ENCODE data around the gene VCL. TPM values are rescaled to one million over a fixed set of nuclear protein-coding genes. Genes with fewer than 3 reads are reported as not detected.

VCL gene
- total RNA-seq, 2 experiments from 2014 or later: 20.7 to 22.7 TPM

Other genes starting within 250 kb of the VCL start
- gene CHCHD1, start 216.1 kb upstream of the VCL start, total RNA-seq: 10 to 100 TPM; 12.7 to 37.1 TPM
- 10 to 100 TPM; 40.1 to 67.3 TPM for gene ZSWIM8, start 212.5 kb upstream of the VCL start, total RNA-seq
- 10 to 100 TPM; 54.7 to 65.0 TPM for gene NDST2, start 186.5 kb upstream of the VCL start, total RNA-seq
- gene CAMK2G, start 123.6 kb upstream of the VCL start, total RNA-seq: 10 to 100 TPM; 16.4 to 19.4 TPM
- under 1 TPM in 1 of 2 experiments, not detected in 1; 0.16 TPM for gene PLAU, start 87.0 kb upstream of the VCL start, total RNA-seq
- 10 to 100 TPM; 41.9 to 42.0 TPM for gene AP3M1, start 152.7 kb downstream of the VCL start, total RNA-seq
- 10 to 100 TPM; 53.7 to 55.0 TPM for gene ADK, start 153.1 kb downstream of the VCL start, total RNA-seq

All from activated CD4-positive, alpha-beta T cell treated with anti-CD3 and anti-CD28 coated beads for 36 hours (primary cell).